ENCODE data around the gene MED25.

- TF ChIP-seq CTCF (IDR thresholded peaks at IDR 0.05; ENCODE audit: insufficient read depth, low read length, poor library complexity, severe bottlenecking) (no peak), EZH2phosphoT487 (conservative IDR thresholded peaks at IDR 0.05; ENCODE audit: low read length) (no peak)
These were observed 721 bp downstream of the MED25 start for GRCh38 chr19:49818649-49819370.
